ENCODE measurements around the gene GRHPR.

The GRHPR gene

GRCh38 chr9:37480759-37481158, 58.3 kb downstream of the GRHPR start:
- DNase-seq (ENCODE audit: low spot score), result no peak

- peak; percentile 98 for DNase-seq (ENCODE audit: low spot score)
These were observed 63.1 kb downstream of the GRHPR start, which contains the start of gene POLR1E for GRCh38 chr9:37485389-37486255. Gene POLR1E (plus strand): TSS chr9:37485948. CDS start chr9:37486048, 100 bp downstream.

GRCh38 chr9:37486256-37486615, 63.7 kb downstream of the GRHPR start:
- no peak for DNase-seq (ENCODE audit: low spot score)

Data from activated CD4-positive, alpha-beta T cell treated with anti-CD3 and anti-CD28 coated beads, Interleukin-2, Interleukin-4, amounts not matched to agents 100 ng/mL and 50 ng/mL, durations not matched to agents 16 hours and 8 hours (primary cell).